ENCODE data around the gene UIMC1.

UIMC1 gene

DNA sequence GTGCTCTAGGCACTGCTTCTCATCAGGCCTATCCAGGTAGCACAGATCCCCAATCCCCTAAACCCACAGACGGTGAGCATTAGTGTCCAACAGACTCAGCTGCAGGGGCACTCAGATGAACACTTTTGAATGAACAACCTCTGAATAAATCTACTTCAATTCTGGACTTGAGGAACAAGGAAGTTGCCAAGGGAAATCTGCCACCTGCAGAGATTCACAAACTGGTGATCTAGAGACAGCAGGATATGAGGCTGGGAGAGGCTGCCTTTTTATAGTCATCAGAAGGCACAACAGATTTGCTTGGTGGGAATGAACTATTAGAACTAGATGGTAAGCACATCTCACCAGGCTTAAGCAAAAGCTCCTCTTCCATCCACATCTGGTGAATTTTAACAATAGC lies 100.5 kb downstream of the UIMC1 start:
- H3K4me3 ChIP-seq (ENCODE audit: low read length): no peak overlapping the region
- no peak for DNase-seq (ENCODE audit: low read depth)
- TF ChIP-seq, protein P1, sequence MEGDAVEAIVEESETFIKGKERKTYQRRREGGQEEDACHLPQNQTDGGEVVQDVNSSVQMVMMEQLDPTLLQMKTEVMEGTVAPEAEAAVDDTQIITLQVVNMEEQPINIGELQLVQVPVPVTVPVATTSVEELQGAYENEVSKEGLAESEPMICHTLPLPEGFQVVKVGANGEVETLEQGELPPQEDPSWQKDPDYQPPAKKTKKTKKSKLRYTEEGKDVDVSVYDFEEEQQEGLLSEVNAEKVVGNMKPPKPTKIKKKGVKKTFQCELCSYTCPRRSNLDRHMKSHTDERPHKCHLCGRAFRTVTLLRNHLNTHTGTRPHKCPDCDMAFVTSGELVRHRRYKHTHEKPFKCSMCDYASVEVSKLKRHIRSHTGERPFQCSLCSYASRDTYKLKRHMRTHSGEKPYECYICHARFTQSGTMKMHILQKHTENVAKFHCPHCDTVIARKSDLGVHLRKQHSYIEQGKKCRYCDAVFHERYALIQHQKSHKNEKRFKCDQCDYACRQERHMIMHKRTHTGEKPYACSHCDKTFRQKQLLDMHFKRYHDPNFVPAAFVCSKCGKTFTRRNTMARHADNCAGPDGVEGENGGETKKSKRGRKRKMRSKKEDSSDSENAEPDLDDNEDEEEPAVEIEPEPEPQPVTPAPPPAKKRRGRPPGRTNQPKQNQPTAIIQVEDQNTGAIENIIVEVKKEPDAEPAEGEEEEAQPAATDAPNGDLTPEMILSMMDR (conservative IDR thresholded peaks at IDR 0.05; ENCODE audit: low read depth, low read length): no peak

DNA sequence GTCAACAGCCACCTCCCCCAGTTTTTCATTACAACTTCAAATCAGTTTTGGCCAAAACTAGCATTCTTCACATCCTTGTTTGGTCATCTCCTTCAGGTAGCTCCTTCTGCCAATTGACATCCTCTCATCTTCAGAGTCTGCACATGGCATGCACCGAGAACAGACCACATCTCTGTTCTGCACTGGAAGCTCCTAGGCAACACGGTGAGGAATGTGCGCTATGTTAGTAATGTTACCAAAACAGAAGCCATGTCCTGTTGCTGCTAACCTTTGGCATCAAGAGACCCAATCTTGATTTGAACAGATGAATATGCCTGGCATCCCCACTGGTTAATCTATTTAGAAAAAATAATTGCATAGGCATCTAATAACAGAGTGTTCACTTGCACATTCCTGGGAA lies 102.3 kb downstream of the UIMC1 start:
- DNase-seq (ENCODE audit: low read depth): no peak
- TF ChIP-seq, protein P1 (conservative IDR thresholded peaks at IDR 0.05; ENCODE audit: low read depth, low read length): no peak
- H3K4me3 ChIP-seq (ENCODE audit: low read length): no peak overlapping the region

DNA sequence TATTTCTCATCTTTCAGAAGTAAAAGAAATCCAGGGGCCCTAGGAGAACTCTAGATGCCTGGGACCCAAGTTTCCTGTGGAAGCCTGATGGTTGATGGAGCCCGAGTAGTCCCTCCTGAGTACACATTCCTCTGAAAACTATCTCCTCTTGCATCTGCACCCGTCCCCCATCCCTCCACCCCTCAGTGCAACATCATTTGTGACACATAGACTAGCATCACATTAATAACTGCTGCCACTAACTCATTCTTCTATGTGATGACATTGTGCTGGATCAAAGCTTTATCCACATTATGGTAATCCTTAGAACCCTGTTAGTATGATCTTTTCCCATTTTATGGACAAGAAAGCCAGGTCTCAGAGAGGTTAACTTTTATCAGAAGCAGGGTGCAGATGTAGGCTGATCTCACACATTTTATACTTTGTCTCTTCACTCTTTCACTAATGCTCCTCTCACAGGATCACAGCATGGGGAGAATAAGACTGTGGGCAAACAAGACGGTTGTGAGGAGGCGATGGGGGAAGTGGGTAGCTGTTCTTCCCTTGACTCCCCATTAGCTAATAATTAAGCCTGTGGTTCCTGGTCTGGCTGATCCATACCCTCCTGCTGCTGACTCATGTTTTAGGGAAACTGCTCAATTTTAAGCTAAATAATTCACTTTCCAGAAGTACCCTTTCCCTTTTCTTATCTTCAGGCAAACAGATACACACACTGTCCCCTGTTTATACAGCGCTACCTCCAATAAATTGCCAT lies 103.5 kb downstream of the UIMC1 start:
- H3K4me3 ChIP-seq (ENCODE audit: low read length): no peak overlapping the region
- TF ChIP-seq, protein P1 (conservative IDR thresholded peaks at IDR 0.05; ENCODE audit: low read depth, low read length): no peak
- no peak for DNase-seq (ENCODE audit: low read depth)

DNA sequence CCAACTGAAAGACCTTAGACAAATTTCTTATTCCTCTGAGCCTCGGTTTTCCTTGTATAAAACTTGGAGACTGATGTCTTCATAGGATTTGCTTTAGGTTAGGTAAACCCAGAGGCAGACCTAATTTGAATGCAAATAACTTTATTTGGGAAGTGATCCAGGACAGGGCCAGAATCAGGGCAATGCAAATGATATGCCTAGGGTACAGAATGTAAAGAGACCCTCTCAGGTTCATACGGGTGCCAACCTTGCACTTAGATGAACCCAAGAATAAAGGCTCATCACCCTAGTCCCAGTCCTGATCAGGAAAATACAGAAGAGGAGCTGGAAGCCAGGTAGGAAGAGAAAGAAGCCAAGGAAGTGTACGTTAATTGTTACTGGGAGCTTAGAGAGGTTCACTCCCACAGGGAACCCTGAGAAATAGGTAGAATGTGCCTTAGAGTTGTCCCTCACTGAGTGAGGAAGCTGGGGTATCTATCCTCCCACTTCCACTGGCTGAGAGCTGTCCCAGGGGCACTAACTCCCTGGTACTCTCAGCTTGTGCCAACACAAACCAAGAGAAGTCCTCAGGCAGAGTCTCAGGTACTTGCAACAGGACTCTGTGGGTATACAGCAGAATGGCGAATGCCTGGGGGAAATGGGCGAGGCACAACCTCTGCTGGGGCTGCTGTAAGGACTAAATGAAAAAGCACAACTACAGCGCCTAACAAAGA lies 104.3 kb downstream of the UIMC1 start:
- TF ChIP-seq, protein P1 (conservative IDR thresholded peaks at IDR 0.05; ENCODE audit: low read depth, low read length): no peak
- no peak overlapping the region for H3K4me3 ChIP-seq (ENCODE audit: low read length)

DNA sequence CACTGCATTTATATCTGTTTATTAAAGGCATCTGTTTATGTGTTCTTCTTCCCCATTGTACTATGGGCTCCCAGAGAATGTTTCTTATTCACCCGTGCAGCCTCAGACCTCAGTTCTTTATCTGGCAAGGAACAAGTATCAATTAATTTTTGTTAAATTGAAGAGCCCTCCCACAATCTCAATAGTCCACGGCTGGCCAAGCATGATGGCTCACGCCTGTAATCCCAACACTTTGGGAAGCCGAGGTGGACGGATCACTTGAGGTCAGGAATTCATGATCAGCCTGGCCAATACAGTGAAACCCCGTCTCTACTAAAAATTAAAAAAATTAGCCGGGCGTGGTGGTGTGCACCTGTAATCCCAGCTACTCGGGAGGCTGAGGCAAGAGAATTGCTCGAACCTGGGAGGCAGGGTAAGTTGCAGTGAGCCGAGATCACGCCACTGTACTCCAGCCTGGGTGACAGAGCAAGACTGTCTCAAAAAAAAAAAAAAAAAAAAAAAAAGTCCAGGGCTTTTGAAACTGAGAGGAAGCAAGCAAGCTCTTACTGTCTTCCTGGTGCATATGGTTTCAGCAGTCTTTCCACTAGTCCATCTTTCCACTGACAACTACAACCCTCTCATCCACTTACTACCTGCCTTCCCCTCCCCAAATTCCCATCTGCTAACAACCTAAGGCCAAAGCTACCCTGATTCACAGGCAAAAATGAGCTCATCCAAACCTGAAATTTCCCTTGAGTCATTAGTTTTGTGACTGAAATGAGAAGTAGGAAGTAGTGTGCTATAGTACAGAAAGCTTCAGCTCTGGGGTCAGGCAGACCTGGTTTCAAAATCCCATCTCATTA lies 105.1 kb downstream of the UIMC1 start:
- TF ChIP-seq, protein P1 (conservative IDR thresholded peaks at IDR 0.05; ENCODE audit: low read depth, low read length): no peak
- H3K4me3 ChIP-seq (ENCODE audit: low read length): no peak overlapping the region
- no peak for DNase-seq (ENCODE audit: low read depth)

More for the DNA sequence above, 104.3 kb downstream of the UIMC1 start:
- no peak for DNase-seq (ENCODE audit: low read depth)

DNA sequence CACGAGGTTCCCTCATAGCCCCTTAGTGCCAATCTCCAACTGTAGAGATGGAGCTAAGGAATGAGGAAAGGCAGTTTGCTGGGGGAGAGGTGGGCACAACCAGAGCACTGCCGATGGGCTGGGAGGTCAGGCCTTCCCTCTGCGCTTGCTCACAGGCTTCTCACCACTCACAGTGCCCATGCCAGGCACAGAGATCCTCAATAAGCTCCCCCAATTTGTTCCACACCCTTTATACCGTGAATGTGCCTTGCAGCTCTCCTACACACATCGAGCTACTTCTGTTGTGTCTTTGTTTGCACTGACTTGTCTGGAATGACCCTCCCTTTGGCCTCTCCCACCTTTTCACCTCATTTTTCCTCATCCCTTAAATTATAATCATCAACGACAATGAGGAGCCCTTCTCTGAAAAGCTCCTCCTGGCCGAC lies 105.8 kb downstream of the UIMC1 start:
- DNase-seq (ENCODE audit: low read depth): no peak
- no peak overlapping the region for H3K4me3 ChIP-seq (ENCODE audit: low read length)
- TF ChIP-seq, protein P1 (conservative IDR thresholded peaks at IDR 0.05; ENCODE audit: low read depth, low read length): no peak

Measured in retinal pigment epithelial cell (primary cell).